KMS-11 (cell line): Measurements from ENCODE around the gene HOXD9.

ENCODE experiments used
- H2AFZ ChIP-seq: fragments of 200-600 bp; sonication (generic); 2 replicates; pipeline ENCODE4 v1.6.1; 2016; ENCODE audit warnings: antibody characterized with exemption, mixed run types, low read depth
- H3K27ac ChIP-seq: fragments of 200-600 bp; sonication (generic); 2 replicates; pipeline ENCODE4 v1.6.1; 2016; ENCODE audit warnings: mild to moderate bottlenecking, mixed run types
- H3K27me3 ChIP-seq: fragments of 200-600 bp; sonication (generic); 2 replicates; pipeline ENCODE4 v1.6.1; 2017; ENCODE audit warnings: mild to moderate bottlenecking, low read depth, mixed run types, moderate library complexity; ENCODE audit not compliant: insufficient read depth
- H3K36me3 ChIP-seq: fragments of 200-600 bp; sonication (generic); 2 replicates; pipeline ENCODE4 v1.6.1; 2017; ENCODE audit warnings: mild to moderate bottlenecking, mixed run types; ENCODE audit not compliant: insufficient read depth
- H3K4me1 ChIP-seq: fragments of 200-600 bp; sonication (generic); 2 replicates; pipeline ENCODE4 v1.6.1; 2016; ENCODE audit warnings: mild to moderate bottlenecking, low read depth, mixed run types; ENCODE audit not compliant: poor library complexity, severe bottlenecking
- H3K4me2 ChIP-seq: fragments of 200-600 bp; sonication (generic); 2 replicates; pipeline ENCODE4 v1.7.0; 2016; ENCODE audit warnings: mild to moderate bottlenecking, mixed run types
- H3K4me3 ChIP-seq: fragments of 200-600 bp; sonication (generic); IDR thresholded peaks from 2 replicates; pipeline ENCODE4 v1.6.1; 2017; ENCODE audit warnings: low read depth, low read length, mixed read lengths; ENCODE audit not compliant: insufficient read depth
- H3K79me2 ChIP-seq: fragments of 200-600 bp; sonication (generic); 2 replicates; pipeline ENCODE4 v1.6.1; 2016; ENCODE audit warnings: low read depth, mixed run types; ENCODE audit not compliant: insufficient read depth
- H3K9ac ChIP-seq: fragments of 200-600 bp; sonication (generic); 2 replicates; pipeline ENCODE4 v1.6.1; 2016; ENCODE audit warnings: mild to moderate bottlenecking, mixed run types
- H4K20me1 ChIP-seq: fragments of 200-600 bp; sonication (generic); 2 replicates; pipeline ENCODE4 v1.6.1; 2016; ENCODE audit warnings: mild to moderate bottlenecking, mixed run types; ENCODE audit not compliant: insufficient read depth
- CTCF ChIP-seq: fragments of 200-600 bp; sonication (generic); conservative IDR thresholded peaks from 2 replicates; pipeline ENCODE4 v1.6.1; 2017; ENCODE audit warnings: low read depth, mild to moderate bottlenecking, antibody characterized with exemption, low read length, moderate library complexity, mixed read lengths

Gene HOXD9

GRCh38 chr2:176150584-176151441 lies 28.3 kb downstream of the HOXD9 start:
- H3K27ac ChIP-seq: no peak overlapping the region
- H4K20me1 ChIP-seq: no peaks in the 10 kb centered on the region
- TF ChIP-seq CTCF: no peak
- H3K27me3 ChIP-seq: no peaks in the 10 kb centered on the region
- H3K4me2 ChIP-seq: no peak overlapping the region
- H3K79me2 ChIP-seq: no peaks in the 10 kb centered on the region
- no peak overlapping the region for H3K4me3 ChIP-seq
- no peak overlapping the region for H3K9ac ChIP-seq
- H3K36me3 ChIP-seq: no peaks in the 10 kb centered on the region
- H2AFZ ChIP-seq: no peak overlapping the region
- H3K4me1 ChIP-seq: no peaks in the 10 kb centered on the region

GRCh38 chr2:176151442-176152287 lies 29.1 kb downstream of the HOXD9 start, which contains the start of gene HOXD4:
HOXD4 (plus strand) TSS chr2:176151550; CDS start chr2:176151634, 84 bp downstream.
- Histone ChIP-seq H3K4me3 (no peak within 1 kb of the TSS), H3K4me1 (no peaks in the 10 kb centered on the region), H3K79me2 (no peaks in the 10 kb centered on the region), H3K27me3 (no peaks in the 10 kb centered on the region), H4K20me1 (no peaks in the 10 kb centered on the region), H3K27ac (no peak within 1 kb of the TSS), H2AFZ (no peak within 1 kb of the TSS), H3K36me3 (no peaks in the 10 kb centered on the region), H3K9ac (no peak within 1 kb of the TSS), H3K4me2 (no peak within 1 kb of the TSS)
- TF ChIP-seq CTCF: no peak

- Histone ChIP-seq H3K9ac (no peak overlapping the region), H3K4me1 (no peaks in the 10 kb centered on the region), H3K27ac (no peak overlapping the region), H3K36me3 (no peaks in the 10 kb centered on the region), H3K27me3 (no peaks in the 10 kb centered on the region), H2AFZ (no peak overlapping the region), H4K20me1 (no peaks in the 10 kb centered on the region), H3K79me2 (no peaks in the 10 kb centered on the region), H3K4me3 (no peak overlapping the region), H3K4me2 (no peak overlapping the region)
- no peak for TF ChIP-seq CTCF
Observed at GRCh38 chr2:176152350-176153181, 30.0 kb downstream of the HOXD9 start.

- no peak for TF ChIP-seq CTCF
- no peaks in the 10 kb centered on the region for H3K27me3 ChIP-seq
Observed at GRCh38 chr2:176154576-176155252, 32.2 kb downstream of the HOXD9 start.

More at GRCh38 chr2:176154576-176155252, 32.2 kb downstream of the HOXD9 start:
- no peak overlapping the region for H3K4me3 ChIP-seq
- H3K9ac ChIP-seq: no peak overlapping the region
- H3K4me1 ChIP-seq: no peaks in the 10 kb centered on the region
- no peak overlapping the region for H2AFZ ChIP-seq
- H3K36me3 ChIP-seq: no peaks in the 10 kb centered on the region
- no peak overlapping the region for H3K27ac ChIP-seq
- no peaks in the 10 kb centered on the region for H3K79me2 ChIP-seq
- no peaks in the 10 kb centered on the region for H4K20me1 ChIP-seq
- no peak overlapping the region for H3K4me2 ChIP-seq
